C1 segment of cervical spinal cord (tissue), 14 donors: Measurements from ENCODE around the gene FBXO7.

Experiments used
- DNase-seq, 14 donors: peaks; one replicate each; lab custom pipeline; 2025; lab: John Stamatoyannopoulos, UW

FBXO7 gene

GRCh38 chr22:32489377-32489776 lies 14.8 kb downstream of the FBXO7 start:
- DNase-seq = no peak

- DNase-seq = no peak
These were observed 15.7 kb downstream of the FBXO7 start for GRCh38 chr22:32490279-32490678.

- no peak for DNase-seq
These were observed 17.5 kb downstream of the FBXO7 start for GRCh38 chr22:32492111-32492510.

- no peak for DNase-seq
These were observed 18.9 kb downstream of the FBXO7 start for GRCh38 chr22:32493551-32493950.

GRCh38 chr22:32494971-32495370 lies 20.4 kb downstream of the FBXO7 start:
- no peak for DNase-seq

GRCh38 chr22:32499666-32500065 lies 25.1 kb downstream of the FBXO7 start:
- DNase-seq = no peak

GRCh38 chr22:32501836-32502752 lies 27.5 kb downstream of the FBXO7 start:
- DNase-seq = no peak

GRCh38 chr22:32509045-32509444 lies 34.4 kb downstream of the FBXO7 start:
- peak in 2 of 14 donors; percentile 1 to 31 for DNase-seq

GRCh38 chr22:32511274-32511673 lies 36.7 kb downstream of the FBXO7 start:
- DNase-seq = no peak

GRCh38 chr22:32511776-32512175 lies 37.2 kb downstream of the FBXO7 start:
- DNase-seq = no peak

- no peak for DNase-seq
These were observed 37.8 kb downstream of the FBXO7 start for GRCh38 chr22:32512267-32512982.

- no peak for DNase-seq
These were observed 40.5 kb downstream of the FBXO7 start for GRCh38 chr22:32515084-32515483.

GRCh38 chr22:32517488-32517887 lies 42.9 kb downstream of the FBXO7 start:
- no peak for DNase-seq

- no peak for DNase-seq
These were observed 43.3 kb downstream of the FBXO7 start for GRCh38 chr22:32517921-32518320.

GRCh38 chr22:32518381-32518780 lies 43.8 kb downstream of the FBXO7 start:
- DNase-seq = no peak

- DNase-seq = no peak
These were observed 44.2 kb downstream of the FBXO7 start for GRCh38 chr22:32518848-32519247.

- DNase-seq = no peak
These were observed 46.0 kb downstream of the FBXO7 start for GRCh38 chr22:32520612-32521011.

- no peak for DNase-seq
These were observed 47.6 kb downstream of the FBXO7 start for GRCh38 chr22:32522237-32522636.

- DNase-seq = no peak
These were observed 53.1 kb downstream of the FBXO7 start for GRCh38 chr22:32527756-32528155.

GRCh38 chr22:32528316-32528715 lies 53.7 kb downstream of the FBXO7 start:
- DNase-seq = peak in 10 of 14 donors; percentile 14 to 75 (median 50)

GRCh38 chr22:32528984-32529982 lies 54.7 kb downstream of the FBXO7 start:
- peak in 13 of 14 donors; percentile 26 to 80 (median 70) for DNase-seq
